HG02943 (cell line): ENCODE data around the gene KRT222.

ENCODE experiments used
- ATAC-seq: cut with Tn5 transposase; IDR thresholded peaks from one replicate; pipeline ENCODE4 v1.9.1; 2021; ENCODE audit warnings: mild to moderate bottlenecking, low read depth, moderate library complexity; ENCODE audit not compliant: unreplicated experiment

Gene KRT222

DNA sequence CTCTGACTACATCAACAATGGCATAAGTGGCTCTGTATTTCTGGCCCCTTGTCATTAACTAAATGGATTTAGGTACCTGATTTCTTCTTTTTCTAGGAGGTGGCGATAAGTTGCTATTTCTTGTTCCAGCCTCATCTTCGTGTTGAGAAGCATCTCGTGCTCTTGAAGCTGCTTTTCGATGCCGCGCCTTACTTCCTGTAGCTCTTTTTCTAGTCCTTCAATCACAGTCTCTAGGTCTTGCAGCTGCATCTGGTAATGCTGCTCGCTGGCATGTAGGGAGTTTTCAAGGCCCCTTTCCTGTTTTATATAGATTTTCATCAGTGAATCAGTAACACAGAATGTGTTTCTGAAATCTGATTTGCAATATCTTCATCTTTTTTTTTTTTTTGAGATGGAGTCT lies 5.1 kb downstream of the KRT222 start:
- no peak for ATAC-seq

DNA sequence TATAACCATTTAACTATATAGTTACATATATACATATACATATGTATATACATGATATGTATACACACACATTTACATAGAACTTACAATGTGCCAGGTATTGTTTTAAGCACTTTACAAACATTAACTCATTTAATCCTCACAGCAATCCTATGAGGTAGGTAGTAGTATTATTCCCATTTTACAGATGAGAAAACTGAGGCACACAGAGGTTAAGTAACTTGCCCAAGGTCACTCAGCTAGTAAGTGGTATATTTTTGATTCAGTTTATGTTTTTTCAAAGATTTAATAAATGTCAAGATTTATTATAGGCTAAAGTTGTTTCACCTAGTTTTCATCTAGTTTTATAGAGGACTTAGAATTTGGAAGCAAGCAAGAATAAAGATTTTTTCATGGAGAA lies 6.6 kb downstream of the KRT222 start:
- no peak for ATAC-seq

- no peak for ATAC-seq
Measured at GRCh38 chr17:40651939-40652338, 13.0 kb downstream of the KRT222 start.

- ATAC-seq, result no peak
Measured at GRCh38 chr17:40648384-40648968, 16.5 kb downstream of the KRT222 start.

- peak; percentile 60 for ATAC-seq
Measured at GRCh38 chr17:40647624-40648383, 17.2 kb downstream of the KRT222 start, which contains the start of gene SMARCE1. TSS of gene SMARCE1 (minus strand) at chr17:40647818. CDS start at chr17:40645802, 2,016 bp downstream.

GRCh38 chr17:40646791-40647623 lies 18.0 kb downstream of the KRT222 start:
- ATAC-seq, result peak; percentile 32

GRCh38 chr17:40645943-40646342 lies 19.0 kb downstream of the KRT222 start:
- ATAC-seq, result no peak

- ATAC-seq, result no peak
Measured at GRCh38 chr17:40645291-40645690, 19.7 kb downstream of the KRT222 start.

GRCh38 chr17:40637931-40638330 lies 27.0 kb downstream of the KRT222 start:
- no peak for ATAC-seq

- no peak for ATAC-seq
Measured at GRCh38 chr17:40633871-40634270, 31.1 kb downstream of the KRT222 start.

DNA sequence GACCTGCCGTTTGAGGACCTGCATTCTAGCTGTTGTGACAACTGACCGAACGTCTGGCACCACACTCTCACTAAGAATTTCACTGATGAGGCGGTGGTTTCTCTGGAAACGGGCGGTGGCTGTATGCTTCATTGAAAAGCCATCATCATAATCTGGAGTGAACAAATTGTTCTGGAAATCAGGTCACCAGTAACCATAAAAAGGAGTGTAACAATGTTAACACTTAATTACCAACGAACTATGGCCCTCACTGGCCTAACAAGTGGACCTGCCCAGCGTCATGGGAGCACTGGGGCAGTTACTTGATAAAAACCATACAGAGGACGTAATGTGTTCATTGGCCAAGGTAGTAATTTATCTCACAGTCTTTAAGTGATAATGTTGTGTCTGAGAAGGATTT lies 32.8 kb downstream of the KRT222 start:
- no peak for ATAC-seq

DNA sequence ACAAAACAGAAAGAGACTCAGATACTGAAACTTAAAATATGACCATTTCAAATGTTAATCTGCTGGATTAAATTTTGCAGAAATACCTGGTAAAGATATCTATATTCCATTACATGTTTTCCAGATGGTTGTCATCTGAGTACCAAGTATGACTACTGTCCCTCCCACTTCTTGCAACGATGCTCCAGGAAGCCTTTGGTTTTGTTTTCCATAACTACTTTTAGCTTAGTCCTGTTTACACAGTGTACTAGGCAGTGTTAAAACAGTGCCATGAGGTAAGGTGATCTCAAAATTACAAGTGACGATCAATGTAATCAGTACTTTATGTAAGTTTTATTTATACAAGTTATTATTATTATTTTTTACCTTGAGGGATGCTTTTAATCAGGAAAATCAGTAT lies 35.1 kb downstream of the KRT222 start:
- no peak for ATAC-seq

GRCh38 chr17:40625311-40625710 lies 39.7 kb downstream of the KRT222 start:
- ATAC-seq, result no peak

DNA sequence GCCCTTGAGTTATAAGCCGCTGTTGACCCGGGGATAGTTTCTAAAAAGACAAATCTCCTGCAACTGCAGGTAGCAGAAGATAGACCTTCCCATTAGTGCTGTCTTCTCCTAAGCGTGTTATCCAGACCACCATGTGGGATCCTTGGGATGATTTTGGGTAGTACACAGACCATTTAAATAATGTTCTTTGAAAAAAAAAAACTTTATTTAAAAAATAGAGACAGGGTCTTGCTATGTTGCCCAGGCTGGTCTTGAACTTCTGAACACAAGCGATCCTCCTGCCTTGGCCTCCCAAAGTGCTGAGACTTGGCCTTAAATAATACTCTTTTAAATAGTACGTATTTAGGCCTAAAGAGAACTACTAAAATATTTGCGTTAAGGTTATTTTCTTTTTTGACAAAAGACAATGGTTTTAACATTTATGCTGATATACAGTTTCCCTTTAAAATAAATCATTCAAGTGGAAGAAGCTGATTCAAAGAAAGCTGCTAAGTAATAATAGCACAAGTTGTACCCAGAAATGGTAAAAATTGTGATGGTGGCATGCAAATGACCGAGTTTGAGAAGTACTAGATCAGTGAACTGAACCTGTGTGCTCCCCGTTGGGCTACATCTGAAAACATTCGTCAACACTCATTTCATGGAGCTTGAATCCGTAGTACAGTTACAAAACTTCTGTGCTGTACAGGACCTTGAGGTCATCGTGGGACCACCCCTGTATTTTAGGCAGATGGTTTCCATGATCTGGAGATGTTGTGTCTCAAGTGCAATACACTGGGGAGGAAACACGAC lies 41.4 kb downstream of the KRT222 start:
- ATAC-seq, result no peak

- no peak for ATAC-seq
Measured at GRCh38 chr17:40622509-40622928, 42.5 kb downstream of the KRT222 start.

GRCh38 chr17:40621578-40621977 lies 43.4 kb downstream of the KRT222 start:
- no peak for ATAC-seq

DNA sequence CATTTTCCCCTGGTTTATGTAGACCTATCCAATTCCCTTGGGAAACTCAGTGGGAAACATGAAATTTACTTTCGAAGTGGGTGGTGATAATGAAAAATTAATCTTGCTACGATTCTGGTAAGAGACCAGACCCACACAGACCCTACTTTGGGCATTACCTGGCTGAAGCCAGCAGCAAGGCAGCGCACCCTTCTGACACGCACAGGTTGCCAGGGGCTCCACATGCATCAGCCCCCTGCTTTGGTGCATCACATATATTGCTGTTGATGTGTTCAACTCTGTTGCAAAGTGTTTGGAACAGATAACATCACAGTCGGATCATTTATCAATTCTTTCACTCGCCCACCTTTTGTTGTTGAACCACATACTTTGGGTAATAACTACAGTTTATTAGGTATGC lies 44.0 kb downstream of the KRT222 start:
- no peak for ATAC-seq

DNA sequence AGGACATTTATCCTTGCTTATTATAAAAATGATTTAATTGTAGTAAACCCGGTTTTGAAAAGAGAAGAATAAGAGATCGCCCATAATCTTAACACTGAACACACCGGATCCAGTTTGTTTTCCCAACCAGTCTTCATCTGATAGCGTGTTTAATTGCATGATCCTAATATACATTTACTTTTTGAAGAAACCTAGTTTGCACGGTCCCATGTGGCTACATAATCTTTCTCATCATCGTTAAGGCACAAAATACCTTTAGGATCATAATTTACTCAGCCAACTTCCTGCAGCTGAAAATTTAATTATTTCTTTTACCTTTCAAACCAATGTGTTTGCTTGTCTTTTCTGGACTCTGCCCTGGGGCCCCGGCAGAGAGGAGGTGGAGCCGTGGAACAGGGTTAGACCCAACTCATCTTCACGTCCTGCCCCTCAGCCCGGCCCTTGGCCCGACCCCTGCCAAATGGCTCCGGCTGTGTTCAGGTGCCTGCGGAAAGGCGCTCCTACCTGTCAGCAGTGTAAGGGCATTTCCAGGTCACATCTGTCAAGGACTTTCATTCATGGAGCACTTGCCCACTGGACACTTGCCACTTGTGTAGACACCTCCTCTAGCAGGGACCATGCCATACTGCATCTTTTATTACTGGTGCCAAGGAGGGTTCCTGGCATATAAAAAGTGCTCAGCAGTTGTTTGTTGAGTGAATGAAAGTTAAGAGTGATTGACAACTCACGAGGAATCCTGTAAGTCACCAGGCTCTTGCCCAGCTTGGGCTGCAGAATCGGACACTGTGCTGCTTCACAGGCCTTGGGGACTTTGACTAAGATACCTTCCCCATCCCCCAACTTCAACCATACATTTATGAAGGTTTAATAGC lies 46.0 kb downstream of the KRT222 start:
- ATAC-seq, result no peak

GRCh38 chr17:40617678-40618240 lies 47.2 kb downstream of the KRT222 start:
- ATAC-seq, result no peak
